Psoas muscle (tissue), 8 donors: ENCODE data around the gene XBP1. TPM values are rescaled to one million over a fixed set of nuclear protein-coding genes. Genes with fewer than 3 reads are reported as not detected.

Experiments used
- ATAC-seq, 4 donors: fragments of 200-7000 bp; cut with Tn5 transposase; one replicate each; pipeline ENCODE4 v1.9.1; 2020; ENCODE audit warnings: moderate library complexity in 3 of 4, mild to moderate bottlenecking in 2 of 4
- DNase-seq, 2 donors: peaks; one replicate each; pipeline ENCODE4 v3.0.0-alpha.2; 2020
- H3K27ac ChIP-seq: fragments of 200-600 bp; one replicate; pipeline ENCODE4 v1.8.0; 2022
- H3K27me3 ChIP-seq, 3 donors: fragments of 200-600 bp in 1 of 3; one replicate each; pipeline versions ENCODE4 v1.6.1 to v1.8.0; 2013 to 2022; ENCODE audit warnings: low read length in 2 of 3, mild to moderate bottlenecking in 2 of 3, moderate library complexity in 1 of 3; ENCODE audit not compliant: insufficient read depth in 3 of 3
- H3K36me3 ChIP-seq, 2 donors: fragments of 200-600 bp in 1 of 2; one replicate each; pipeline versions ENCODE4 v1.6.1 to v1.8.0; 2013 to 2022; ENCODE audit warnings: low read depth in 1 of 2, mild to moderate bottlenecking in 1 of 2, moderate library complexity in 1 of 2; ENCODE audit not compliant: insufficient read depth in 1 of 2
- H3K4me1 ChIP-seq: fragments of 200-600 bp; one replicate; pipeline ENCODE4 v1.8.0; 2022
- H3K4me3 ChIP-seq: fragments of 200-600 bp; one replicate; pipeline ENCODE4 v1.8.0; 2022; ENCODE audit warnings: mild to moderate bottlenecking
- H3K9me3 ChIP-seq: fragments of 200-600 bp; one replicate; pipeline ENCODE4 v1.8.0; 2022
- WGBS, 3 donors: extraction: QIAGEN DNeasy Blood & Tissue Kit; methylation state at CpG; one replicate each; pipeline versions ENCODE4 v1.1.6 to v1.1.7; 2013; 5-methylcytosine and 5-hydroxymethylcytosine counted together
- intact Hi-C, 2 donors: fragments of 100-400 bp; cut with DNase I; formaldehyde crosslinking; loops; one replicate each; pipeline versions ENCODE4 v1.11.0 to v1.14.2; 2022
- polyA plus RNA-seq, 3 donors: library from polyadenylated mRNA; stranded (reverse); fragments of 200-250 nt; gene quantifications; one replicate each; pipeline ENCODE4 v1.2.3, GENCODE V29; 2013
- total RNA-seq, 4 donors: library from RNA; stranded (reverse); fragmentation: NEBNext Ultra II Directional in 2 of 4; extraction: Animal tissue kit (Norgen Biotek cat#: 25700) in 2 of 4; gene quantifications; one replicate each; pipeline versions ENCODE4 v1.2.1 to v1.2.4, GENCODE V29; 2021 to 2023
- TF ChIP-seq, protein P1 (sequence below): fragments of 200-600 bp; IDR thresholded peaks from one replicate; pipeline ENCODE4 v1.8.0; 2022; ENCODE audit warnings: antibody characterized with exemption
- donor health status: healthy with polysubstance abuse.
- donor health status: DM: no; HTN: no; CAD: no; lungs with moderate emphysema.
- donor health status: Bipolar disorder and iron deficiency.
- donor health status: healthy.
- donor health status: DM: yes; HTN: yes; CAD: no.
- donor health status: DM: no; HTN: no; CAD: no.
- donor health status: DM: no; HTN: no; CAD: no.
- donor health status: DM: yes; HTN: yes; CAD: no.

The XBP1 gene
- total and polyA plus RNA-seq, 7 donors: 38.9 to 173 (median 110) TPM

- DNase-seq: no peak
- no peak for ATAC-seq
- WGBS, 3 donors: 81 to 87% (median 83%) methylated on average over 4 of the region's 4 CpGs
- intact Hi-C loops: loop anchor here in 1 of 2 donors (5.0 kb wide), 1 partner anchor 33 kb away; no protein-coding TSS in a partner anchor
- Histone ChIP-seq H3K9me3 (no peaks in the 10 kb centered on the region), H3K27ac (no peak overlapping the region), H3K4me1 (peaks cover 39% of the 10 kb centered on the region), H3K4me3 (no peak overlapping the region), H3K36me3 (peaks cover 20 to 70% of the 10 kb centered on the region in 2 donors), H3K27me3 (no peaks in the 10 kb centered on the region)
- TF ChIP-seq, protein P1, sequence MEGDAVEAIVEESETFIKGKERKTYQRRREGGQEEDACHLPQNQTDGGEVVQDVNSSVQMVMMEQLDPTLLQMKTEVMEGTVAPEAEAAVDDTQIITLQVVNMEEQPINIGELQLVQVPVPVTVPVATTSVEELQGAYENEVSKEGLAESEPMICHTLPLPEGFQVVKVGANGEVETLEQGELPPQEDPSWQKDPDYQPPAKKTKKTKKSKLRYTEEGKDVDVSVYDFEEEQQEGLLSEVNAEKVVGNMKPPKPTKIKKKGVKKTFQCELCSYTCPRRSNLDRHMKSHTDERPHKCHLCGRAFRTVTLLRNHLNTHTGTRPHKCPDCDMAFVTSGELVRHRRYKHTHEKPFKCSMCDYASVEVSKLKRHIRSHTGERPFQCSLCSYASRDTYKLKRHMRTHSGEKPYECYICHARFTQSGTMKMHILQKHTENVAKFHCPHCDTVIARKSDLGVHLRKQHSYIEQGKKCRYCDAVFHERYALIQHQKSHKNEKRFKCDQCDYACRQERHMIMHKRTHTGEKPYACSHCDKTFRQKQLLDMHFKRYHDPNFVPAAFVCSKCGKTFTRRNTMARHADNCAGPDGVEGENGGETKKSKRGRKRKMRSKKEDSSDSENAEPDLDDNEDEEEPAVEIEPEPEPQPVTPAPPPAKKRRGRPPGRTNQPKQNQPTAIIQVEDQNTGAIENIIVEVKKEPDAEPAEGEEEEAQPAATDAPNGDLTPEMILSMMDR: no peak
These were observed 6.3 kb downstream of the XBP1 start for GRCh38 chr22:28793976-28794584.

GRCh38 chr22:28792491-28793383, 7.6 kb downstream of the XBP1 start:
- ATAC-seq (peak; percentile 16 to 27 (median 22)), DNase-seq (no peak)
- 89 to 92% (median 91%) methylated on average over 15 of the region's 15 CpGs for WGBS, 3 donors
- H3K4me3 ChIP-seq: no peak overlapping the region
- no peaks in the 10 kb centered on the region for H3K9me3 ChIP-seq
- TF ChIP-seq, protein P1: no peak
- intact Hi-C loops: loop anchor here in 1 of 2 donors (5.0 kb wide), 1 partner anchor 35 kb away; no protein-coding TSS in a partner anchor
- no peaks in the 10 kb centered on the region for H3K27me3 ChIP-seq
- H3K4me1 ChIP-seq: peaks cover 26% of the 10 kb centered on the region
- no peak overlapping the region for H3K27ac ChIP-seq
- H3K36me3 ChIP-seq: peaks cover 20 to 68% of the 10 kb centered on the region in 2 donors

DNA sequence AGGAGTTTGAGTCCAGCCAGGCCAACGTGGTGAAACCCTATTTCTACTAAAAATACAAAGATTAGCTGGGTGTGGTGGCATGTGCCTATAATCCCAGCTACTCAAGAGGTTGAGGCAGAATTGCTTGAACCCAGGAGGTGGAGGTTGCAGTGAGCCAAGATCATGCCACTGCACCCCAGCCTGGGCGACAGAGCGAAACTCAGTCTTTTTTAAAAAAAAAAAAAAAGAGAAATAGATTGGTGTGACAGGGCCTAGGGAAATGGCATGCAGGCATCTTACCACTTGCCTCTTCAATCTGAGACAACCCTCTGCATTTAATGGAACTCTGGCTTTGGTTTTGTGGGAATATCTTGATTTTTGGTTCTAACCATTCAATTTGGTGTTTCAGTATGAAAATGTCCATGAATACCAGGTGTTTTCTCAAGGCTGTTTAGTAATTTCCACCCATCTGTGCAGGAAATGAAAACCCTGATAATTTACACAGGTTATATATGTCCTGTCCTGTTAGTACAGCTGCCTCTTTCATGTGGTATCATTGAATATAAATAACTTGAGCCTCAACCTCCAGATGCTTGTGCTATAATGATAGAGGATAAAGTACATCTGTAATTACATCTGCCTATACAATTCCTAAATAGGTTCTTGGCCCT, 8.4 kb downstream of the XBP1 start:
- intact Hi-C loops: loop anchor here in 1 of 2 donors (5.0 kb wide), 1 partner anchor 35 kb away; no protein-coding TSS in a partner anchor
- no peaks in the 10 kb centered on the region for H3K27me3 ChIP-seq
- DNase-seq (no peak), ATAC-seq (peak in 3 of 4 donors; percentile 5 to 37 (median 30))
- H3K9me3 ChIP-seq: no peaks in the 10 kb centered on the region
- H3K27ac ChIP-seq: no peak overlapping the region
- H3K4me1 ChIP-seq: peaks cover 18% of the 10 kb centered on the region
- H3K36me3 ChIP-seq: peaks cover 18 to 68% of the 10 kb centered on the region in 2 donors
- 58 to 68% (median 59%) methylated on average over 3 of the region's 3 CpGs for WGBS, 3 donors
- TF ChIP-seq, protein P1: no peak
- no peak overlapping the region for H3K4me3 ChIP-seq

- 93 to 99% (median 94%) methylated on average over 5 of the region's 5 CpGs for WGBS, 3 donors
- TF ChIP-seq, protein P1: no peak
- intact Hi-C loops: loop anchor here in 1 of 2 donors (5.0 kb wide), 1 partner anchor 36 kb away; no protein-coding TSS in a partner anchor
- DNase-seq: no peak
- Histone ChIP-seq H3K27ac (no peak overlapping the region), H3K9me3 (no peaks in the 10 kb centered on the region), H3K4me3 (no peak overlapping the region), H3K4me1 (peaks cover 10% of the 10 kb centered on the region), H3K36me3 (peaks cover 13 to 68% of the 10 kb centered on the region in 2 donors), H3K27me3 (no peaks in the 10 kb centered on the region)
- ATAC-seq: peak in 1 of 4 donors; percentile 8
These were observed 9.2 kb downstream of the XBP1 start for GRCh38 chr22:28791124-28791523.
